NCI-H526 treated with DMSO at 0.1 percent for 48 hours (cell line): ENCODE data around the gene CDC20.
A peak's percentile ranks its signal among the peaks of the same experiment; 100 is the strongest.
"Not testable (repeated sequence)": the region's sequence is repeated elsewhere in the genome, so short reads cannot be mapped to it uniquely, and the experiment has no call there.

ENCODE experiments used
- DNase-seq: peaks from one replicate; lab custom pipeline; 2025; lab: John Stamatoyannopoulos, UW

CDC20 gene

DNA sequence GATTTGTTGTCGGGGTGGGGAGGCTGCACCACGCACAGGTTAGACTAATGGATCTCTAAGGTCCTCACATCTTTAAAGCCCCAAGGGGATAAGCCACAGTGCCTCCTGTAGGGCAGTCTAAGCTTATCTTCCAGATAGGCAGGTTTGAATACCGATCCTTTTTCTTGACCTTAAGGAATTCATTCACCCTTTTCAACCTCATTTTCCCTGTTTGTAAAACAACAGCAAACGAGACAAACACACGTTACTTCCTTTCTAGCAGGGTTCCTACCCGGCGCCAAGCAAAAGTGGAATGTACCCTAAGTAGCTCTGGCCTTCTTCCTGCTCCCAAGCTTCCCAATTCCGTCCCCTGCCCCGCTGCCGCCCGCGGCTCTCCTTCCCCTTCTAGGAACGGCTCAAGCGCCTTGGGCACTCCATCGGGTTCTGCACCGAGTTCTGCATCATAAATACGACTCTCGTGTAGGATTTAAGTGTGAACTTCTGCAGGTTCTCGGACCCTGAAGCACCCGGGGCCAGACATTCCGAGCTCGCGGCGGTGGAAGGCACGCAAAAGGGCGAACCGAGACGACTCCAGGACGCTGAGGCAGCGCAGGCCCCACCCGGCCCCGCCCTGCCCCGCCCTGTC is 548 bp upstream of the CDC20 start:
- peak; percentile 86 for DNase-seq

DNA sequence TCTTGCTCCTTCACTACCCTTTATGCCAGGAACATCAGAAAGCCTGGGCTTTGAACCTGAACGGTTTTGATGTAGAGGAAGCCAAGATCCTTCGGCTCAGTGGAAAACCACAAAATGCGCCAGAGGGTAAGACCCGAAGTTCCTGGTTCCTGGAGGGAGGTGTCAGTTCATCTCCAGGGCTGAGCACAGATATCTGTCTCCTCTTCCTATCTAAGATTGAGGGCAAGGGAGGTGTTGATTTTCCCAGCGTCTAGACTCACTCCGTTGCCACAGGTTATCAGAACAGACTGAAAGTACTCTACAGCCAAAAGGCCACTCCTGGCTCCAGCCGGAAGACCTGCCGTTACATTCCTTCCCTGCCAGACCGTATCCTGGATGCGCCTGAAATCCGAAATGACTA is 915 bp downstream of the CDC20 start:
- no peak for DNase-seq

DNA sequence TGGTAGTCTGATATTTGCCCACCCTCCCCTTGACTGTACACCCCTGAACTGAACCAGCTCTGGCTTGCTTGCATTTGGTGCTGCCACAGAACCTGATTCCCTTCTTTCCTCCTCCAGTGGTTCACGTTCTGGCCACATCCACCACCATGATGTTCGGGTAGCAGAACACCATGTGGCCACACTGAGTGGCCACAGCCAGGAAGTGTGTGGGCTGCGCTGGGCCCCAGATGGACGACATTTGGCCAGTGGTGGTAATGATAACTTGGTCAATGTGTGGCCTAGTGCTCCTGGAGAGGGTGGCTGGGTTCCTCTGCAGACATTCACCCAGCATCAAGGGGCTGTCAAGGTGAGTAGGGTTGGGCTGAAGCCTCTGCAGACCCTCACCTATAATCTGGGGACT is 1.8 kb downstream of the CDC20 start:
- no peak for DNase-seq

DNA sequence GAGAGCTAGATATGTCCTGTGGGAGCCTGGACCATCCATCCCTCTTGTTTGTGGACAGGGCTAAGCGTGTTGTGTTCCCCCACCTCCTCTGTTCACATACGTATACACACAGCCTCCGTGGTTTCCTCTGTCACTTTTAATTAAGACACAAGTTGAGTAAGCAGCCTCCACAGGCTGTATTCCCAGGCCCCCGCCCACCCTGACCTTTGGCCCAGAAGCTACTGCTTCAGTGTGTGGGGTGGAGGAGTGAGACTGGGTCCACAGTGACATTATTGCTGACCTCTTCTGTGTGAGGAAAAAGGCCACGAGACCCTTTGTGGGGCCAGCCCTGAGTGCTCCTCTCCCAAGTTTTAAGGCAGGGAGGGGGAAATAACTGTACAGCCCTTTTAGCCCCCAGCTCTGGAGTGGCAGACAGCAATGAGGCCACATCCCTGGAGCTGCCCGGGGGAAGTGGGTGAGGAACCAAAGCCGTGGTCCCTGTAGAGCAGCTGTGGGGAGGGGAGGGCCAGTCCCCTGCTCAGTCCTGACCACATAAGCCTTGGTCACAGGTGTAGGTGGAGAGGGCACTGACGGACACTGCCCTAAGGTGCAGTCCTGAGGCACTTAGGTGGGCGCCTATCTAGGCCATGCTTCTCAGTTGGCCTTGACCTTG is 4.6 kb downstream of the CDC20 start:
- DNase-seq: no peak

DNA sequence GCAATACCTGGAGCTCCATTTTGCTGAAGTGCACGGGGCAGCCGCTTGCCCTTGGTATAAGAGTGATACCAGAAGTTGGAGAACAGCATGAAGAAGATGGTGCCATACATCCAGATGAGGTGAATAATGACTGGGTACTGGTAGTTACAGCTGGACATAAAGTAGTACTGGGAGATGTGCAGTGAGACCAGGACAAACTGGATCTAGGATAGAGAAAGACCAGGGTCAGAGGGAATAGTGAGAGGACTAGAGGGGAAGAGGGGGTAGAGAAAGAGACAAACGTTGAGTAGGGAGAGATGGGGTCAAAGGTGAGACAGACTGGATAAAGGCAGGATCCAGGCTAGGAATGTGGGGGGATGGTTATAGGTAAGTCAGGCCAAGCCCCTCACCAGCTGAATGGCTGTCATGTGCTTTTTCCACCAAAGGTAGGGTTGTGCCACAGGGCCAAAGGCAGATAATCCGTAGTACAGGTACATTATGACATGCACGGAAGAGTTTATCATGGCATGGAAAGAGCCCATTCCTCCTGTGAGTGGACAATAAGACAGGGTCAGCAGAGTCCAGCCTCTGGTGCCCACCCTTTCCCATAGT is 5.2 kb downstream of the CDC20 start:
- no peak for DNase-seq

DNA sequence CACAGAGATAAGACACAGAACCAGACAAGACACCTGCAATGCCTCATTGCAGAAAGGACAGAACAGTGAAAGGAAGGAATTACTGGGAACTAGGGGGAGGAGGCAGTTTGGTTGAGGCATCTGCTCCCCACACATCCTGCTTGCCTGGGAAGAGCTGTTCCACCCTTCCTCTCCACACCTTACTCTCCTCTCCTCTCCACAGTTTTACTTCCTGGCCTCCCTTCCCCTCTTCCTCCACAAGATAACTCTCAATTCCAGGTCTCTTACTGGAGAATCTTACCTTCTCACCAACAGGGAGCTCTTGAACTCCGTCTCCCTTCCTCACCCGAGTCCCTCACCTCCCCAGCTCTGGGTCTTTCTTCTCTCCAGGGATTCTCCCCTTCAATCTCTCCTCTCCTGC is 6.9 kb downstream of the CDC20 start:
- DNase-seq: no peak

DNA sequence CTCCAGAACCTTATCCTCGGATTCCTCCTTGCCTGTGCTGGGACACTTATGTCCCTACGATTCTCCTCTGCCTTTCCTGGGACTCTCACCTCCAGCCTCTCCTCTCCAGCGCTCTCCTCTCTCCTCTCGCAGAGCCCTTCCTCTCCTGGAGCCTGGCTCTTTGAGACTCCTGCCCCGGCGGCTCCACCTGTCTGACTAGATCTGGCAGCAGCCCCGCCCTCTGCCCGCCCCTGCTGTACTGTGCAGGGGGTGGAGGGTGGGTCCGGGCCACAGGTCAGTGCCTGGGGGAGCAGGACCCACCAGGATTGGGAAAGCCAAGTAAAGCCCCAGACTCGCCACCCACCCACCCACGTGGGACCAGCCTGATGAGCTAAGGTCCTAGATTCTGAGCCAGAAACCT is 7.4 kb downstream of the CDC20 start:
- peak; percentile 60 for DNase-seq

DNA sequence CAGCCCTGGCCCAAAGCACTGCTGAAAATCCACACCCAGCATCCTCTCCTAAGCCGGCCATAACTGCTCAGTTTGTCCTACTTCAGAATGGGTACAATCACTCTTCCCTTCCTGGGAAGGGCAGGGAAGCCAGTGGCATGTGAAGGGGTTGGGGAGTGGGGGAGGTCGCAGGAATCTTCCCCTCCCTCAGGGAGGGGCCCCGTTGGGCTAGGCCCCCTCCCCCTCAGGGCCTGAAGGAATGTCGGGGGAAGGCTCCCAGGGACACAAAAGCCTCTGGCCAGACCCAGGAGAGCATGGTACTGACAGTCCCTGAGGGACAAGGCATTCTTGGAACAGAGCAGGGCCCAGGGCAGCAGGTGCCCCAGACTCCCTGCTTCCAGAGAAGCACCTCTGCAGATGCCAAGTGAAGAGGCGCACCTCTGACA is 7.8 kb downstream of the CDC20 start:
- no peak for DNase-seq

DNA sequence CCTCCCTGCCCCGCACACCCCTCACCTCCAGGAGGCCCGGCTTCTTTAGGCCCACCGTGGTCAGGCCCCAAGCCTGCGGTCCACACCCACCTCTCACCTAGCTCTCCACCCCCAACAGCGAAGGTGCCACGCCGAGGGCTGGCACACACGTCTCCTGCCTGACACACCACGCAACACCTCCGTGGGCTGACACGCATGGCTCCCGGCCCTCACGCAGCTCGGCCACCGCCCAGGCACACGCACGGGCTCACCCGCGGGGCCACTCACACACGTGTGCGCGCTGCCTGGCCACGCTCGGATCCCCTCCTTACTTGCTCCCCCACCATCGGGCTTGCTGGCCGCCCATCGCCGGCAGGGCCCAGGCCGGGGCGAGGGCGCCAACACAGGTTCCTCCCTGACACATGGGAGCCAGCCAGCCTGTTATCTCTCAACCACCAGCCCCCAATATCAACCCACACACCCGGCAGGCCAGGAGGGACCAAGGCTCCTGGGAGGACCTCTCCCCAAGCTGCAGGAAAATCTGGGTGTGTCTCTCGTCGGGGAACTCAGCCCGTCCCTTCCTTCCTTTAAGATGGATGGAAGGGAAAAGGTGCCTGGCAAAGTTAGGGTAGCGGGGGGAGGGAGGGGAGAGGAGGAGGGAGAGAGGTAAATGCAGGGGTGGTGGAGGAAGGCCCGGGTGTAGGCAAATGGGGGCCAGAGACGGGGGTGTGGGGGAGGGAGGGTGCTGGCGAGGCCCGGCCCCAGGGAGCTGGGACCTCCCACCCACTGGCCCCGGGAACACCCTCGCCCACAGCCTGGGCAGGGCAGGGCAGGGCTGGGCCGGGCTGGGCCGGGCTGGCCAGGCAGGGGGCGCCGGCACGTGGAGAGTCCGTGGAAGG is 8.5 kb downstream of the CDC20 start:
- peak; percentile 56 for DNase-seq

DNA sequence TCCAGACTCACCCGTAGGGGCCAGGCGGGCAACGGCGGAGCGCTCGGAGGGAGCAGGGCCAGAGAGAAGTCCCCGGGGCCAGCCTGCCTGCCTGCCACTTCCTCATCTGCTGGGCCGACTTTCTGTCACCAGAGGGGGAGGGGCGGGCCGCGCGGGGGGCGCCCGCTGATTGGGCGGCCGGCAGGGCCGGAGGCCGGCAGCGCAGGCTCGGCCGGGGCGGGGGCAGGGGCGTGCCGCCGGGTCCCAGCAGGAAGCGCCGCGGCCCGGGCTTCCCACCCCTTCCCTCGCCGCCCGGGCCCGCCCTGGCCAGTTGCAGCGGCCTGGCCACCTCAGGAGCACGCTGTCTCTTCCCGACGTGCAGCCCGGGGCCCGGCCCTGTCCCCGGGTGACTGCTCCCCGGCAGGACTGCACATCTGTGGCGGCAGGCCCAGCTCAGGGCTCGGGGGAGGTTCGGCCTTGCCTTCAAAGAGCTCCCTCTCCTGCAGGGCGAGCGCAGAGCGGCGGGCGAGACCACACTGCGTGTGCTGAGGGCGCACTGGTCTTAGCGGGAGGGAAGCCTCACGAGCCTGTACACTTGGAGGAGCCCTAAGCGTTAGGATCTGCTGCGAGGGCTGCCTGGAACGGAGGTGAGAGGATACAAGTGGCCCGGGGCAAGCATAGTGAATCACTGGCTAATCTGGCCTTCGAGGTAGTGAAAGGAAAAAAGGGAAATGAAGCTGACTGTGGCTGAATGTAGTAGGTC is 9.3 kb downstream of the CDC20 start, which contains the start of gene ELOVL1:
Gene ELOVL1, minus strand, starts transcription at position 108 of the 742 bp plus-strand sequence. CDS start 2,402 bp downstream, outside the sequence.
- peak; percentile 94 for DNase-seq

DNA sequence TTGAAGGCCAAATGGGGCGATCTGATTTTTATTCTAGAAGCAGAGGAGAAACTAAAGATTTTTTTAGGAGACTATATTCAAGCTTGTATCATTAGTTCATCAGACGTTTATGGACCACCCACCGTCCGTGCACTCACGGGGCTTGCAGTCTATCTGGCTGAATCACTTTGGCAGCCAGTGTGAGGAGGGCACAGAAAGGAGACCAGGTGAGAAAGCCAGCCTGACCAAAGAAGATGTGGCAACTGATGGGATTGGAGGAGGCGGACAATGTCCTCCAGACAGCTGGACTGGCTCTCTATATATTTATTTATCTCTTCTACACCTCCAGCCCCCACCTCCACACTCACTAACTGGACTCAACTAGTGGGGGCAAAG is 9.9 kb downstream of the CDC20 start:
- no peak for DNase-seq

DNA sequence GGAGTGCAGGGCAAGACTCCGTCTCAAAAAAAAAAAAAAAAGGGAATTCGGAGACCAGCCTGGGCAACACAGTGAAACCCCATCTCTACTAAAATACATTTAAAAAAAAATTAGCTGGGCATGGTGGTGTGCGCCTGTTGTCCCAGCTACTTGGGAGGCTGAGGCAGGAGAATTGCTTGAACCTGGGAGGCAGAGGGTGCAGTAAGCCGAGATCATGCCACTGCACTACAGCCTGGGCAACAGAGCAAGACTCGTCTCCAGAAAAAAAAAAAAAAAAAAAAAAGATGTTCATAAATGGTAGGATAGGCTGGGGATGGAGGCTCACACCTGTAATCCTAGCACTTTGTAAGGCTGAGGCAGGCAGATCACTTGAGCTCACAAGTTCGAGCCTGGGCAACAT is 11.0 kb downstream of the CDC20 start:
- not testable (repeated sequence) for DNase-seq

DNA sequence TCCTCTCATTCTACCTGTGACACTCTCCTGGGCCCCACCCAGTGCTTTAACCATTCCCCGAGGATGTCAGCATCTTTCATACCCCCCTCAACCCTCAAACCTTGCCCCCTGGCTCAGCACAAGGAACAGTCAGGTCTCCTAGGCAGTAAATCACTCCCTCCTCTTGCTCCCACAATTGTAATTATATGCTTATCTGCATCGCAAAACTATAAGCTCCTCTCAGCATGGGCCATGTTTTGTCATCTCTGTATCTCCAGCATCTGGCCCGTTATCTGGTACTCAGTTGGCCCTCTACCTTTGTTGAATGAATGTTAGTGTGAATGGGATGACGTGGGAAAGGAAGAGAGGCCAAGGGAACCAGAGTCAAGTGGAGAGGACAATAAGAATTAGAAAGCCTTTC is 11.8 kb downstream of the CDC20 start:
- DNase-seq: no peak

DNA sequence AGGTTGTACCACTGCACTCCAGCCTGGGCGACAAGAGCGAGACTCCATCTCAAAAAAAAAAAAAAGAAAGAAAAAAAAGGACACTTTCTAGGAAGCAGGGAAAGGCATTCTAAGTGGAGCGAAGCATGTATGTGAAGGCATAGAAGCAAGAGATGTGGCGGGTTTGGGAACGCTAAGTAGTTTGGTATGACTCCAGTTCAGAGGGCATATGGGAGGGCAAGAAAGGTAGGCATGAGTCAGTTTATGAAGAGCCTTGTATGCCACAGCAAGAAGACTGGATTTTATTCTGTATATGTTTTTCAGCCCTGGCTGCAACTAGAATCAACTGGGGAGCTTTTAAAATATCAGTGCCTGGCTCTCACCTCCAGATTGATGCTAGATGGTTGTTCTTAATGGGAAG is 13.4 kb downstream of the CDC20 start:
- DNase-seq: no peak

DNA sequence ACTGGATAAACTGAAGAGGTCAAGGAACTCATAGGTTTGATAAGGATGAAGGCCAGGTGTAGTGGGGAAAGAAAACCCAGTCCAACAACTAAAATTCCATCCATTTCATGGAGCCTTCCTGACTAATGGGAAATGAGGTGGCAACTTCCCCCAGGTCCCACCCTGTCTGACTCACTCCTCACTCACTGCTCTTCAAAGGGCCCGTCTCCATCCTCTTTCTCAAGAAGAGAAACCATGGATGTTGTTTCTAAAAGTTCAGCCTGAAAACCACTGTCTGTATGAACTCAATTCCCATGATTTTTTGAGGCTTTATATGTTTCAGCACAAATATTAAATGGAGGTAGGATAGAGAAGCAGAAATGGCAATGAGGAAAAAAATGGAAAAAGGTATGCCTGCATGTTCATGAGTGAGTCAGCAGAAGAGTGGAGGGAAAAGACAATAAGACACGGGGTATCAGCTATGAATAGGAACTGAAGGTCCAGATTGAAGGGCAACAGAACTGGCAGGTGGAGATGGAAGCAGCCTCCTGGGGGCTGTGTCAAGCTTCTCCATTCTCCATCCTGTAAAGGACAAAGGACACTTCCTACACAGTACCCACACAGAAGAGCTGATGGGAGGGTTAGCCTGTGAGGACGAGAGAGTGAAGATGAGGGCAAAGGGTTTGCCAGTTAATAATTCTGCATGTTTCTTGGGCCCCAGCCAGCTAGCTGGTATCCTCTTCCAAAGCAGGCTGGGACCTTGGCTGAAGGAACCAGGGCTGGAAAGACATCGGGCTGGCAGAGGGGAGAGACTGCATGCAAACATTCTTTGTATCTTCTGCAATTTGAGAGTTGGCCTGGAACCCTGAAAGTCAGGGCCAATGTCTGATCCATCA is 14.5 kb downstream of the CDC20 start:
- DNase-seq: no peak

DNA sequence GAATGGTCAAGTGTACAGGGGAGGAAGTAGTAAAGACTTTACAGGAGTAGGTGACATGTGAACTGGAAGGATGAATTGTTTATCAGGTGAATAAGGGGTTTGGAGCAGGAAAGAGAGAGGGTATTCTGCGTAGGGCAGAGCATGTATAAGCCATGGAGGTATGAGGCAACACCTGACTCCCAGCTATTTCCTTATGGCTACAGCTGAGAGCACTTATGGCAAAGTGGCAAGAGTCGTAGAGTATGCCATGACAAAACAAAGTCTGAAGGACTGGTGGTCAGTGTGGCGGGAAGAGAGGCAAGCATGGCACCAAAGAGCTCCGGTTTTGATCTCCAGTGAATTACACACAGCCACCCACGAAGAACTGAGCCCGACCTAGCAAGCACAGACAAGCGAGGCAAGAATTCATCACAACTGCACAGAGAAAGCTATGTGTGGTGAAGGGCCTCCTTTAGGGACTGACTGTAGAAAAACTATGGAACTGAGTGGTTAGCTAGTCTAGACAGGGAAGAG is 18.0 kb downstream of the CDC20 start:
- DNase-seq: no peak

DNA sequence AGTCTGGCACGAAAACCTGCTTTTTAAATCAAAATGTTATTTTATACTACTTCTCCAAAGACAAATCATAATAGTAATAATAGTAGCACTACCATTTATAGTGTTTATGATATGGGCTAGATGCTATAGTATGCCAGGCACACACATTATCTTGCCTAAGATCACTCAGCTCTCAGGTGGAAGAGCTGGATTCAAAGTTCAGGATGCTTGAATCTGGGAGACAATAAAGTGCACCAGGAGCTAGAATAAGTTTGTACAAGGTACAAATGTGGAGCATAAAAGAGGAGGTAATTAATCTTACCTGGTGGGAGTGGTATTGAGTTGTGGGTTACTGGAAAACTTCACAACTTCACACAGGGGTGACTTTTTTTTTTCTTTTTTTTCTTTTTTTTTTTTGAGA is 19.1 kb downstream of the CDC20 start:
- no peak for DNase-seq

DNA sequence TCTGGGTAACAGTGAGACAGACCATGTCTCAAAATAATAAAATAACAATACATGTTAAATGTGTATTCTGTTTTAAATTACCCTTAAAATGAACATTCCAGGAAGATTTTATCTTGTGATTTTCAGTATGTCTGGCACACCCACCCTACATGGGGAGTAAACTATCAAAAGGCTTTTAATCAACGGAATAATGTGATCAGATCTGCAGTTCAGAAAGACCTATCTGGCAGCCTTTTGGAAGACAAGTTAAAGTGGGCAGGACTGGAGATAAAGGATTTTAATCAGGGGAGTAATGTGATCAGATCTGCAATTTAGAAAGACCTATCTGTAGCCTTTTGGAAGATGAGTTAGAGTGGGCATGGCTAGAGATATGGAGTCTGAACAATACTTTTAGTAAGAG is 20.7 kb downstream of the CDC20 start:
- DNase-seq: no peak

DNA sequence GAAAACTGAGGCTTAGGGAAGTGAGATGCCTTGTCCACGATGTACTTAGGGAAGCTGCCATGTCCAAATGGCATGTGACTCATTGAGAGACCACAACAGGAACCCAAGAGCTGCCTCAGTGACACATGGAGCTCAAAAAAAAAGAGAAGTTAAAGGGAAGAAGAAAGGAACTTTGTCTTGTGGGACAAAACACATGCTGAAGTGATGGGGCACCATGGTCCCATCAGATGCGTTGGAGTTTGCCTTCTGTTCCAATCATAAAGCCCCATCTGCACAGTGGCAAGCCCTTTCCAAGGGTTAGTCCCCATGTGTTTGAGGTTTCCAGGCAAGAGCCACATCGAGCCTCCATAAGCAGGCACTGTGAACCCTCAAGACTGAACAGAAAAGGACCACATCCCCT is 22.8 kb downstream of the CDC20 start:
- DNase-seq: no peak

DNA sequence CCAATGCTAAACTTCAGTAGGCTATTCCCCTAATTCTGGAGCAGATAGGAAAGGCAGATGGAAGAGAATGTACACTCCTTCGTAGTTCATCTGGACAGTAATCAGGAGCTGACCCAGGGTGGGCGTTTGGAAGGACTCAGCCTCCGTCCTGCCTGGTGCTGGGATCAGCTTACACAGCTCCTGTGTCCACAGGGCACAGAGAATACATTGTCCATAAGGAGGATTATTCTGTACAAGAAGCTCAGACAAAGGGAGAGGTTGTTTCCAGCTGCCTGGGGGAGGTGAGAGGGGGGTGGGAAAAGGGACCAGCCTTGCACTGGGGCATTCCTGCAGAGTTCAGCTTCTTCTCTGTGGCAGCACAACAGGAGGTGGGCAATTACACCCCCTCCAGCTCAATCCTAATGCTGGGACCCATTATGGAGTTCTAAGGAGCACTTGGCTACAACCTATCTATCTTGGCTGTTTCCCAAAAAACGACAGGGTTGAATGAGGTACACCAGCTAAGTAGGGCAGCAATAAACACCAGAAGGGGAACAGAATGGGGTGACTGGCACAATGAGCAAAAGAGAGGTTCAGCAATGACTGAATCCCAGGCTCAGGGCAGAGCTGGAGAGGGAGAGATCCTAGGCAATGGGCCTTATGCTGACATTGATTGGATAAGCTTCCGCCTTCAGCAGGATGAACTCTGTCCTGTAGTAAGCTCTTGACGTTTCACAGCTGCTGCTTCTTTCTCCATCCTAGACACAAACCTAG is 23.4 kb downstream of the CDC20 start:
- no peak for DNase-seq
